22Rv1 (cell line): Measurements from ENCODE around the gene CNTNAP2.
A peak's percentile ranks its signal among the peaks of the same experiment; 100 is the strongest.

Experiments
- H3K27ac ChIP-seq: fragments of 450-650 bp; 2 replicates; pipeline ENCODE4 v1.5.1; 2017
- ZFX ChIP-seq: fragments of 450-650 bp; IDR thresholded peaks from 2 replicates; pipeline ENCODE4 v1.6.1; 2017; ENCODE audit warnings: antibody characterized with exemption, borderline replicate concordance
- TF ChIP-seq, protein P1 (sequence below): fragments of 450-650 bp; IDR thresholded peaks from 2 replicates; pipeline ENCODE4 v1.5.1; 2017; ENCODE audit warnings: mild to moderate bottlenecking

The CNTNAP2 gene

DNA sequence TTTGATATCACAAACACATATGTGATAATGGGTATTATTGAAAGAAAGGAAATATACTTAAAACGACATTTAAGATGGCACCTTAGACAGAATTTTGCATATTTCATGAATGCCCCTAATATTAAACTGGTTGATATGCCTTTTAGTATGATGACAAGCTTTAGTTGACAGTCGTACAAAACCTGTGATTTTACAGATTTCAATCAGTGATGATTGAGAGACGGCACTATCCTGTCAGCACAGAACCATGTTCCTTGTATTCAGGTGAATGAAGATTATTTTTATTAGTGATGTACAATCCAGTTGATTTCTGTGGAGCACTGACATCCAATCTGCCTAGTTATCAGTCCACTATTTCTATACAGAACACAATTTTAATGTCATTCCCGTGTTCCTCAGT is 333.0 kb downstream of the CNTNAP2 start:
- no peak overlapping the region for H3K27ac ChIP-seq
- TF ChIP-seq, protein P1, sequence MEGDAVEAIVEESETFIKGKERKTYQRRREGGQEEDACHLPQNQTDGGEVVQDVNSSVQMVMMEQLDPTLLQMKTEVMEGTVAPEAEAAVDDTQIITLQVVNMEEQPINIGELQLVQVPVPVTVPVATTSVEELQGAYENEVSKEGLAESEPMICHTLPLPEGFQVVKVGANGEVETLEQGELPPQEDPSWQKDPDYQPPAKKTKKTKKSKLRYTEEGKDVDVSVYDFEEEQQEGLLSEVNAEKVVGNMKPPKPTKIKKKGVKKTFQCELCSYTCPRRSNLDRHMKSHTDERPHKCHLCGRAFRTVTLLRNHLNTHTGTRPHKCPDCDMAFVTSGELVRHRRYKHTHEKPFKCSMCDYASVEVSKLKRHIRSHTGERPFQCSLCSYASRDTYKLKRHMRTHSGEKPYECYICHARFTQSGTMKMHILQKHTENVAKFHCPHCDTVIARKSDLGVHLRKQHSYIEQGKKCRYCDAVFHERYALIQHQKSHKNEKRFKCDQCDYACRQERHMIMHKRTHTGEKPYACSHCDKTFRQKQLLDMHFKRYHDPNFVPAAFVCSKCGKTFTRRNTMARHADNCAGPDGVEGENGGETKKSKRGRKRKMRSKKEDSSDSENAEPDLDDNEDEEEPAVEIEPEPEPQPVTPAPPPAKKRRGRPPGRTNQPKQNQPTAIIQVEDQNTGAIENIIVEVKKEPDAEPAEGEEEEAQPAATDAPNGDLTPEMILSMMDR, result no peak
- no peak for TF ChIP-seq ZFX

DNA sequence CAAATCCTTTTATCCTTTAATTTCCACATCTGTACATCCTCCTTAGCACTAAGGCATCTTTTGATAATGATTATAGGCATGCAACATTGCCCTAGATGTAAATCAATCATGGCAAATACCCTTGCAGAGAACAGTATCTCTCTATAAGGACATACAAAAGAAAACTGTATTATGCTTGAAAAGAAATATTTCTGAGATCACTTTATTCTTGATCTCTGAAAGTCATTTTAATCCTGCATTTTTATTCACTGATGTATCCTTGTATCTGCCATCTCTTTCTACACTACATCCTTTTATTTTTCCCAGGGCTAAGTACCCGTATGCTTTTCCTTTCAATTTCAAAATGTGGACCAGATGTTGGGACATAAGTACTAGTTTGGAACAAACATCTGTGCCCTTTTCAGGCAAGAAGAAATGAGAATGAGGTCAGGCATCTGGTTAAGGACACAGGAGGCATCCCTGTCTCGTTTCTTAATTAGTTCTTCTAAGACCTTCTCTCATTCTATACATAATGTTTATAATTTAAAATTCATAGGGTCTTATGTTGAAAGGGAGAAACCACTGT is 338.6 kb downstream of the CNTNAP2 start:
- TF ChIP-seq ZFX, result no peak
- TF ChIP-seq, protein P1, result no peak

DNA sequence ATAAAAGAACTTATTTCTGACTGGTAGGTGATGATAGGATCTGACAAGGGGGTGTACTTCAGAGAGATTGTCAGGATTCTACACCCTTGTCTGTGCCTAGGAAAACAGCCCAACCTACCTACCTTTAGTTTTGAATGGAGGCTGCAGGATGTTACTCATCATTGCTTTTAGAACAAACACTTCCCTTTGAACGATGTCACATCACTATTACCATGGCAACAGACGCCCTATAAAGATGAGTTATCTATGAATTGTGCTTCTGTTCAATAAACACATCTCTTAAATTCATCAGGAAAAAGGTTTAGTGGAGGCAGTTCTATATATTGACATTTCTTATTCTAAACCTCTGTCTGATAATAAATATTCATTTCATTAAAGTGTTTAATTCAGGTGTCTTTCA is 362.4 kb downstream of the CNTNAP2 start:
- no peak overlapping the region for H3K27ac ChIP-seq
- TF ChIP-seq, protein P1, result no peak
- no peak for TF ChIP-seq ZFX

More for the DNA sequence above, 338.6 kb downstream of the CNTNAP2 start:
- no peak overlapping the region for H3K27ac ChIP-seq

DNA sequence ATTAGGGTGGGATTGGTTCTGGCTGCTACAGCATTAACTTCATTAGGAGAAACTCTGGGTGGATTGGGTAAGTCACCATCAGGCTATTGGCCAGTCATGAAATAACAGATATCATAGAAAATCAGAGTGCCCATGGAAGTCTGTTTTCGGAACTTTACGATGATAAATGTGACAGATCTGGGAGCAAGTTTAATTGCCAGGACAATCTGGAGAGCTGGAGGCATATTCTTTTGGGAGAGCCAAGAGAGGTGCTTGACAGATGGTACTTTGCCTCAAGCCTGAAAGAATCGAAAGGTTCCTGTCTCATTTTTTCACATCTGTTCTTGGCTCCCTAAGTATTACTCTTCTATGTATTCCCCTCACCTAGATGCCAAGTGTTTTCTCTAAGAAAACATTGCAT is 369.9 kb downstream of the CNTNAP2 start:
- no peak overlapping the region for H3K27ac ChIP-seq
- TF ChIP-seq, protein P1, result no peak
- TF ChIP-seq ZFX, result no peak

DNA sequence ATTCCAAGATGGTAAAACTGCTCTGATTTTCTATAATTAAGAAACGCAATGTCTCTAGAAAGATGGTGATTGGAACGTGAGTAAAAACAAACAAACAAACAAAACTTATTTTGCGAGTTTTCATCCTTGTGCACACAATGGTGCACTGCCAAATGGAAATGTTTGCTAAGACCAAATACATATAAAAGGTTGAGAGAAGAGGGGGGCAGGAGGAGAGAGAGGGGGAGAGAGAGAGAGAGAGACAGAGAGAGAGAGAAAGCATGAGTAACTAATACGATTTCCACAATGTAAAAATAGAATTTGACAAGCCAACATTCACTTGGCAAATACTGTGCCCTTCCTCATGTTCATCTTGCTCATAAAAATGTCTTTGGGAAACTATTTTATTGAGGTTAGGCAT is 375.4 kb downstream of the CNTNAP2 start:
- no peak for TF ChIP-seq ZFX
- TF ChIP-seq, protein P1, result no peak
- peak overlapping the region; percentile 67 for H3K27ac ChIP-seq

DNA sequence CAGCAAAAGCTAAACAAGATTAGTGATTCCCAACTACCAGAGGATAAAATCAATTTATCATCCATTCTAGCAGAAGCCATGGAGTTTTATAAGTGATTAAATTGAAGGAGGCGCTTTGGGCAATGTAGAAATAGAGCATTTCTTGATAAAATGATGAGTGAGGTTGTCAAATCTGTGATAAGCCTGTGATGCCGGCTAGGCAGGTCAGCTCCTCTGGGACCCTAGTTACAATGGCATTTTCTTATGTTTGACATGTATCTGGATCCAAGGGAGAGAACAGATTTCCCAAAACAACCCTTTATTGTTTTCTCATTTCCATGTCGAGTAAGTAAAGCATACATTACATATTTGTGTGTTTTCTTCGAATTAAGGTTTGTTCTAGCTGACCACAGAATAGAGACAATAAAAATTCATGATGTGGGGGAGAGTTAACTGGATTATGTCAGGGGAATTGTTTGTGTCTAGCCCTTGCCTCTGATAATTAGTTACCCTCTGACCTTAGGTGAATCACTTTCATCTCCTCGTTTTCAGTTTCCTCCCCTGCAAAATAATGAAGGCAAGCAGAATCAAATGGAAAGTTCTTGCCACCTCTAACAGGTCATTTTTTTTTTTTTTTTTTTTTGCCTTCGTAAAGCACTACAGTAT is 378.5 kb downstream of the CNTNAP2 start:
- TF ChIP-seq, protein P1, result no peak
- TF ChIP-seq ZFX, result no peak
- no peak overlapping the region for H3K27ac ChIP-seq

DNA sequence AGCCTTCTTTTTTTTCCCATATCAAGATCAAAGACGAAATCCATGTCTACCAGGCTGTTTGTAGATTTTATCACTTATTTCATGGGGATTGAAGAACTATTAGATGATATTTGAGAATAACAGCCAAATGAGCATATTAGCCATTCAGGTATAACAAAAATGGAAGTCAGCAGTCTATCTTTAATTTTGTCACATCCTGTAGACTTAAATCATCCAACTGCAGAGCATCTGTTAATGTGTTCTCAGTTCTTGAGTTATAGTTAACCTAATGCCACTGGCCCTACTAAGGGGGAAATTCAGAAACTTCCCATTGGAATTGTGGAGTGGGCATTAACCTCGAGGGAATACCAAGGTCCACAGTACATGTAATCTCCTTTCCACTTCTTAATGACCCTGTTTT is 380.1 kb downstream of the CNTNAP2 start:
- no peak overlapping the region for H3K27ac ChIP-seq
- TF ChIP-seq, protein P1, result no peak
- no peak for TF ChIP-seq ZFX
